Measurements from ENCODE around the gene NCOA7.
A peak's percentile ranks its signal among the peaks of the same experiment; 100 is the strongest.

The NCOA7 gene

DNA sequence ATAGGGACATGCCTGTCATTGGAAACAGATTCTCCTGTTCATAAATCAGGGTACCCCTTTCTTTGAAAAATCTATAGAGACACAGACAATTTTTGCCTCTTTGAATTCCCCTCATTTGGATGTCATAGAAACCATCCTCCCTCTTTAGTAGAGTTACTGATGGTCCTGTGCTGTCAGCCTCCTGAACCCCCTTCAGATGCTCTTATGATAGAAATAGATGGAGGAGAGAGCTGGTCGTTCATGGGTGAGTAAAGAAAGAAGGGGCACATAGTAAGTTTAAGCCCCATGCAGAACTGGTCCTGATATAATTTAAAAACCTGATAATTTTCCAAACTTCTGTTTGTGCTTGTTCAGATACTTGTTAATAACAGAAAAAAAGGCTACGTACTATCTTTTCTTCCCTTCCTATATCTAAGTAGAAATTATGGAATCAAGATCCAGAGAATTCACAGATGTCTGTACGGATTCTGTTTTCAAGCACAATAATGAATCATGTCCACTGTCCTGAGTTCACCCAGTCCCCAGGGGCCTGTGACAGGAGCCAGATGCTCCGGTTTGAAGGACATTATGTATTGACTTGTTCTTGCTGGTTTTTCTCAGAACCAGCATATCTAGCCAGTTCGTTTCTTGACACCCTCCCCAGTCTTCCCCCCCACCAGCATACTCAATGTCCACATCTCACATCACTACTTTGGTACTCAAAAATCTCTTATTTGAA lies 78.1 kb downstream of the NCOA7 start (continued):
- TF ChIP-seq, protein P1, sequence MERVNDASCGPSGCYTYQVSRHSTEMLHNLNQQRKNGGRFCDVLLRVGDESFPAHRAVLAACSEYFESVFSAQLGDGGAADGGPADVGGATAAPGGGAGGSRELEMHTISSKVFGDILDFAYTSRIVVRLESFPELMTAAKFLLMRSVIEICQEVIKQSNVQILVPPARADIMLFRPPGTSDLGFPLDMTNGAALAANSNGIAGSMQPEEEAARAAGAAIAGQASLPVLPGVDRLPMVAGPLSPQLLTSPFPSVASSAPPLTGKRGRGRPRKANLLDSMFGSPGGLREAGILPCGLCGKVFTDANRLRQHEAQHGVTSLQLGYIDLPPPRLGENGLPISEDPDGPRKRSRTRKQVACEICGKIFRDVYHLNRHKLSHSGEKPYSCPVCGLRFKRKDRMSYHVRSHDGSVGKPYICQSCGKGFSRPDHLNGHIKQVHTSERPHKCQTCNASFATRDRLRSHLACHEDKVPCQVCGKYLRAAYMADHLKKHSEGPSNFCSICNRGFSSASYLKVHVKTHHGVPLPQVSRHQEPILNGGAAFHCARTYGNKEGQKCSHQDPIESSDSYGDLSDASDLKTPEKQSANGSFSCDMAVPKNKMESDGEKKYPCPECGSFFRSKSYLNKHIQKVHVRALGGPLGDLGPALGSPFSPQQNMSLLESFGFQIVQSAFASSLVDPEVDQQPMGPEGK (CRISPR knock-in tag; IDR thresholded peaks at IDR 0.05; ENCODE audit: borderline replicate concordance), result no peak
- TF ChIP-seq ISL1 (CRISPR knock-in tag; IDR thresholded peaks at IDR 0.05) (peak; percentile 79), ZFP30 (CRISPR knock-in tag; IDR thresholded peaks at IDR 0.05) (no peak), ZNF70 (CRISPR knock-in tag; IDR thresholded peaks at IDR 0.05) (no peak), TOX (CRISPR knock-in tag; IDR thresholded peaks at IDR 0.05; ENCODE audit: borderline replicate concordance) (peak; percentile 27; the same call in 1 of the 2 replicates), CSDC2 (CRISPR knock-in tag; IDR thresholded peaks at IDR 0.05) (no peak)

DNA sequence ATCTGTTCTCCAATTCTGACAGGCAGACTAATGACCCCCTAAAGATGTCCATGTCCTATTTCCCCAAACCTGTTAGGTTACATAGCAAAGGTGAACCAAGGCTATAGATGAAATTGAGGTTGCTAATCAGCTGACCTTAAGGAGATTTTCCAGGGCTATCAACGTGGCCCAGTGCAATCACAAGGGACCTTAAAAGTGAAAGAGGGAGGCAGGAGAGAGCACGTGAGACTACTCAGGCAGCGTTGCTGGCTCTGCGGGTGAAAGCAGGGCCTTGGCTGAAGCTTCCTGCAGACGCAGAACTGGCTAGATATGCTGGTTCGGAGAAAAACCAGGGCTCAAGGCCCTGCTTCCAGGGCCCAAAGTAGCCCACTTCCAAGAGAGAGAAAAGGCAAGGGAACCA lies 78.7 kb downstream of the NCOA7 start:
- ATAC-seq, result peak; percentile 8; the same call in 1 of the 3 replicates
- TF ChIP-seq, protein P2, sequence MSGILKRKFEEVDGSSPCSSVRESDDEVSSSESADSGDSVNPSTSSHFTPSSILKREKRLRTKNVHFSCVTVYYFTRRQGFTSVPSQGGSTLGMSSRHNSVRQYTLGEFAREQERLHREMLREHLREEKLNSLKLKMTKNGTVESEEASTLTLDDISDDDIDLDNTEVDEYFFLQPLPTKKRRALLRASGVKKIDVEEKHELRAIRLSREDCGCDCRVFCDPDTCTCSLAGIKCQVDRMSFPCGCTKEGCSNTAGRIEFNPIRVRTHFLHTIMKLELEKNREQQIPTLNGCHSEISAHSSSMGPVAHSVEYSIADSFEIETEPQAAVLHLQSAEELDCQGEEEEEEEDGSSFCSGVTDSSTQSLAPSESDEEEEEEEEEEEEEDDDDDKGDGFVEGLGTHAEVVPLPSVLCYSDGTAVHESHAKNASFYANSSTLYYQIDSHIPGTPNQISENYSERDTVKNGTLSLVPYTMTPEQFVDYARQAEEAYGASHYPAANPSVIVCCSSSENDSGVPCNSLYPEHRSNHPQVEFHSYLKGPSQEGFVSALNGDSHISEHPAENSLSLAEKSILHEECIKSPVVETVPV (CRISPR knock-in tag; IDR thresholded peaks at IDR 0.05), result no peak
- no peak for TF ChIP-seq ISL1 (CRISPR knock-in tag; IDR thresholded peaks at IDR 0.05)
- TF ChIP-seq ZC3H10 (CRISPR knock-in tag; IDR thresholded peaks at IDR 0.05), result no peak

DNA sequence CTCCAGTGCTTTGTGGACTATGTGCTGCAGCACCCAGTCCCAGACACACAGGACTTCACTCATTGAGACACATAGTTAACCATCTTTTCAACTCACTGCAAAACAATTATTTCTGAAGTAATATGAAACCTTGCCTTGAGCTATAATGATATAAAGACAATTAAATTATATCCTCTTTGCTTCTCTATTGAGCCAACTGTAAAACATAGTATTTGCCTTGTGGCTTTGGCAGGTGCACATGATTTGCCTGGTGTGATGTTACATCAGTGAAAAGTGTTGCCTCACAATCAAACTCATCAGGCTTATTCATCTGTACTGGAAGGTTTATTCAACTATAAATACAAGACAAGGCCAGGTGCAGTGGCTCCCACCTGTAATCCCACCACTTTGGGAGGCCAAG lies 80.6 kb downstream of the NCOA7 start:
- TF ChIP-seq PPARA (CRISPR knock-in tag; IDR thresholded peaks at IDR 0.05; ENCODE audit: borderline replicate concordance) (no peak), TOX (CRISPR knock-in tag; IDR thresholded peaks at IDR 0.05; ENCODE audit: borderline replicate concordance) (no peak), ISL1 (CRISPR knock-in tag; IDR thresholded peaks at IDR 0.05) (no peak), ZNF70 (CRISPR knock-in tag; IDR thresholded peaks at IDR 0.05) (no peak), ZNF8 (CRISPR knock-in tag; IDR thresholded peaks at IDR 0.05) (no peak), ZC3H10 (CRISPR knock-in tag; IDR thresholded peaks at IDR 0.05) (no peak), GLIS3 (CRISPR knock-in tag; IDR thresholded peaks at IDR 0.05) (no peak), RARB (CRISPR knock-in tag; IDR thresholded peaks at IDR 0.05) (no peak), SNAI2 (CRISPR knock-in tag; IDR thresholded peaks at IDR 0.05) (no peak), OSR1 (CRISPR knock-in tag; IDR thresholded peaks at IDR 0.05) (no peak), CSDC2 (CRISPR knock-in tag; IDR thresholded peaks at IDR 0.05) (no peak), TCF4 (CRISPR knock-in tag; IDR thresholded peaks at IDR 0.05; ENCODE audit: borderline replicate concordance) (no peak), ZNF565 (CRISPR knock-in tag; conservative IDR thresholded peaks at IDR 0.05; ENCODE audit: low read depth) (no peak), ZFP3 (CRISPR knock-in tag; IDR thresholded peaks at IDR 0.05) (no peak), ZFP30 (CRISPR knock-in tag; IDR thresholded peaks at IDR 0.05) (no peak)
- TF ChIP-seq, protein P3, sequence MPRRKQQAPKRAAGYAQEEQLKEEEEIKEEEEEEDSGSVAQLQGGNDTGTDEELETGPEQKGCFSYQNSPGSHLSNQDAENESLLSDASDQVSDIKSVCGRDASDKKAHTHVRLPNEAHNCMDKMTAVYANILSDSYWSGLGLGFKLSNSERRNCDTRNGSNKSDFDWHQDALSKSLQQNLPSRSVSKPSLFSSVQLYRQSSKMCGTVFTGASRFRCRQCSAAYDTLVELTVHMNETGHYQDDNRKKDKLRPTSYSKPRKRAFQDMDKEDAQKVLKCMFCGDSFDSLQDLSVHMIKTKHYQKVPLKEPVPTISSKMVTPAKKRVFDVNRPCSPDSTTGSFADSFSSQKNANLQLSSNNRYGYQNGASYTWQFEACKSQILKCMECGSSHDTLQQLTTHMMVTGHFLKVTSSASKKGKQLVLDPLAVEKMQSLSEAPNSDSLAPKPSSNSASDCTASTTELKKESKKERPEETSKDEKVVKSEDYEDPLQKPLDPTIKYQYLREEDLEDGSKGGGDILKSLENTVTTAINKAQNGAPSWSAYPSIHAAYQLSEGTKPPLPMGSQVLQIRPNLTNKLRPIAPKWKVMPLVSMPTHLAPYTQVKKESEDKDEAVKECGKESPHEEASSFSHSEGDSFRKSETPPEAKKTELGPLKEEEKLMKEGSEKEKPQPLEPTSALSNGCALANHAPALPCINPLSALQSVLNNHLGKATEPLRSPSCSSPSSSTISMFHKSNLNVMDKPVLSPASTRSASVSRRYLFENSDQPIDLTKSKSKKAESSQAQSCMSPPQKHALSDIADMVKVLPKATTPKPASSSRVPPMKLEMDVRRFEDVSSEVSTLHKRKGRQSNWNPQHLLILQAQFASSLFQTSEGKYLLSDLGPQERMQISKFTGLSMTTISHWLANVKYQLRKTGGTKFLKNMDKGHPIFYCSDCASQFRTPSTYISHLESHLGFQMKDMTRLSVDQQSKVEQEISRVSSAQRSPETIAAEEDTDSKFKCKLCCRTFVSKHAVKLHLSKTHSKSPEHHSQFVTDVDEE (CRISPR knock-in tag; IDR thresholded peaks at IDR 0.05), result no peak
- TF ChIP-seq, protein P2 (CRISPR knock-in tag; IDR thresholded peaks at IDR 0.05), result no peak
- TF ChIP-seq, protein P4, sequence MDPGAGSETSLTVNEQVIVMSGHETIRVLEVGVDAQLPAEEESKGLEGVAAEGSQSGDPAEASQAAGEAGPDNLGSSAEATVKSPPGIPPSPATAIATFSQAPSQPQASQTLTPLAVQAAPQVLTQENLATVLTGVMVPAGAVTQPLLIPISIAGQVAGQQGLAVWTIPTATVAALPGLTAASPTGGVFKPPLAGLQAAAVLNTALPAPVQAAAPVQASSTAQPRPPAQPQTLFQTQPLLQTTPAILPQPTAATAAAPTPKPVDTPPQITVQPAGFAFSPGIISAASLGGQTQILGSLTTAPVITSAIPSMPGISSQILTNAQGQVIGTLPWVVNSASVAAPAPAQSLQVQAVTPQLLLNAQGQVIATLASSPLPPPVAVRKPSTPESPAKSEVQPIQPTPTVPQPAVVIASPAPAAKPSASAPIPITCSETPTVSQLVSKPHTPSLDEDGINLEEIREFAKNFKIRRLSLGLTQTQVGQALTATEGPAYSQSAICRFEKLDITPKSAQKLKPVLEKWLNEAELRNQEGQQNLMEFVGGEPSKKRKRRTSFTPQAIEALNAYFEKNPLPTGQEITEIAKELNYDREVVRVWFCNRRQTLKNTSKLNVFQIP (CRISPR knock-in tag; IDR thresholded peaks at IDR 0.05; ENCODE audit: borderline replicate concordance, low read depth), result no peak
- TF ChIP-seq, protein P5, sequence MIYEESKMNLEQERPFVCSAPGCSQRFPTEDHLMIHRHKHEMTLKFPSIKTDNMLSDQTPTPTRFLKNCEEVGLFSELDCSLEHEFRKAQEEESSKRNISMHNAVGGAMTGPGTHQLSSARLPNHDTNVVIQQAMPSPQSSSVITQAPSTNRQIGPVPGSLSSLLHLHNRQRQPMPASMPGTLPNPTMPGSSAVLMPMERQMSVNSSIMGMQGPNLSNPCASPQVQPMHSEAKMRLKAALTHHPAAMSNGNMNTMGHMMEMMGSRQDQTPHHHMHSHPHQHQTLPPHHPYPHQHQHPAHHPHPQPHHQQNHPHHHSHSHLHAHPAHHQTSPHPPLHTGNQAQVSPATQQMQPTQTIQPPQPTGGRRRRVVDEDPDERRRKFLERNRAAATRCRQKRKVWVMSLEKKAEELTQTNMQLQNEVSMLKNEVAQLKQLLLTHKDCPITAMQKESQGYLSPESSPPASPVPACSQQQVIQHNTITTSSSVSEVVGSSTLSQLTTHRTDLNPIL (CRISPR knock-in tag; IDR thresholded peaks at IDR 0.05; ENCODE audit: low read depth), result no peak
- TF ChIP-seq, protein P1 (CRISPR knock-in tag; IDR thresholded peaks at IDR 0.05; ENCODE audit: borderline replicate concordance), result no peak
- ATAC-seq, result peak; percentile 43
